CD4-positive, alpha-beta T cell (primary cell): ENCODE measurements around the gene TEX2. TPM values are rescaled to one million over a fixed set of nuclear protein-coding genes. Genes with fewer than 3 reads are reported as not detected.

ENCODE experiments used
- ATAC-seq: fragments of 200-7000 bp; cut with Tn5 transposase; one replicate; pipeline ENCODE4 v1.10.0; 2022; ENCODE audit warnings: mild to moderate bottlenecking; ENCODE audit not compliant: poor library complexity
- CTCF ChIA-PET: fragments of 350-600 bp; sonication (Branson Sonifier 250); formaldehyde crosslinking; loops from one replicate; lab custom pipeline; 2021; ENCODE audit warnings: antibody characterized with exemption, inconsistent platforms; lab: Charles Lee
- POLR2A ChIA-PET: fragments of 350-600 bp; sonication (Branson Sonifier 250); formaldehyde crosslinking; loops from one replicate; lab custom pipeline; 2021; ENCODE audit warnings: antibody characterized with exemption, inconsistent platforms; lab: Charles Lee
- DNase-seq, 14 experiments: peaks; one replicate each; pipeline ENCODE4 v3.0.0-alpha.2; 2013 to 2020; ENCODE audit warnings: mixed read lengths in 2 of 14
- H3K27ac ChIP-seq, 2 donors: one replicate each; pipeline versions ENCODE4 v1.5.1 to v1.7.0; 2013; ENCODE audit warnings: low read length in 2 of 2, low read depth in 1 of 2, mild to moderate bottlenecking in 1 of 2
- H3K27me3 ChIP-seq, 2 experiments: 1 replicate in 1 of 2; 2 replicates in 1 of 2; pipeline versions ENCODE4 v1.6.1 to v1.7.0; 2013; ENCODE audit warnings: low read length in 2 of 2, control low read depth in 1 of 2, mild to moderate bottlenecking in 1 of 2, moderate library complexity in 1 of 2; ENCODE audit not compliant: insufficient read depth in 2 of 2, control insufficient read depth in 1 of 2
- H3K36me3 ChIP-seq: one replicate; pipeline ENCODE4 v1.6.1; 2013; ENCODE audit warnings: low read length, control low read depth; ENCODE audit not compliant: insufficient read depth
- H3K4me1 ChIP-seq: one replicate; pipeline ENCODE4 v1.6.1; 2013; ENCODE audit warnings: low read length, control low read depth; ENCODE audit not compliant: insufficient read depth
- H3K4me3 ChIP-seq: one replicate; pipeline ENCODE4 v1.5.1; 2013; ENCODE audit warnings: mild to moderate bottlenecking, low read length, moderate library complexity
- H3K9me3 ChIP-seq, 2 experiments: 1 replicate in 1 of 2; 2 replicates in 1 of 2; pipeline versions ENCODE4 v1.6.1 to v1.7.0; 2013; ENCODE audit warnings: low read length in 2 of 2, mild to moderate bottlenecking in 2 of 2, control low read depth in 1 of 2, moderate library complexity in 1 of 2; ENCODE audit not compliant: control insufficient read depth in 1 of 2, insufficient read depth in 1 of 2
- H3K27ac Mint-ChIP-seq: one replicate; pipeline ENCODE4 v1.8.0; 2020; ENCODE audit warnings: mixed read lengths
- H3K27me3 Mint-ChIP-seq: one replicate; pipeline ENCODE4 v1.8.0; 2021; ENCODE audit warnings: mixed read lengths
- H3K36me3 Mint-ChIP-seq: one replicate; pipeline ENCODE4 v1.8.0; 2021; ENCODE audit warnings: low read depth, mixed read lengths
- H3K4me1 Mint-ChIP-seq: one replicate; pipeline ENCODE4 v1.8.0; 2021; ENCODE audit warnings: low read depth, mixed read lengths
- H3K4me3 Mint-ChIP-seq: one replicate; pipeline ENCODE4 v1.8.0; 2020; ENCODE audit warnings: mild to moderate bottlenecking, mixed read lengths
- H3K9me3 Mint-ChIP-seq: one replicate; pipeline ENCODE4 v1.8.0; 2020; ENCODE audit warnings: mixed read lengths
- CTCF ChIP-seq: fragments of 200-600 bp; IDR thresholded peaks from one replicate; pipeline ENCODE4 v1.8.0; 2022; ENCODE audit warnings: antibody characterized with exemption, mild to moderate bottlenecking
- intact Hi-C, 2 experiments: fragments of 100-400 bp; cut with DNase I in 1 of 2; cut with micrococcal nuclease in 1 of 2; formaldehyde crosslinking; loops; one replicate each; pipeline versions ENCODE4 v1.15.1 to v1.9.0; 2023 to 2025; cut with DNase I, micrococcal nuclease
- total RNA-seq, 174 experiments: library from RNA in 2 of 174; stranded (reverse) in 2 of 174; gene quantifications; one replicate each; pipeline ENCODE4 v1.2.3 and lab custom pipeline; 2021 to 2026

Gene TEX2
- total RNA-seq, 2 experiments from 2014 or later = 8.6 to 8.9 TPM

- Histone ChIP-seq H3K27me3 (no peaks in the 10 kb centered on the region), H3K4me1 (no peaks in the 10 kb centered on the region), H3K4me3 (no peak overlapping the region), H3K36me3 (peaks cover 28% of the 10 kb centered on the region), H3K27ac (no peak overlapping the region), H3K9me3 (peaks cover 0 to 4% of the 10 kb centered on the region in 2 experiments)
- Mint-ChIP-seq H3K4me3 (no peak overlapping the region), H3K27me3 (no peaks in the 10 kb centered on the region), H3K36me3 (peaks cover 51% of the 10 kb centered on the region), H3K27ac (no peak overlapping the region), H3K4me1 (no peaks in the 10 kb centered on the region), H3K9me3 (peaks cover 2% of the 10 kb centered on the region)
- intact Hi-C loops = no loop called here
- no peak for DNase-seq
- POLR2A ChIA-PET = no interaction called here
- ATAC-seq = no peak
- CTCF ChIA-PET = no interaction called here
- TF ChIP-seq CTCF = no peak
Observed at GRCh38 chr17:64192589-64192988, 70.5 kb downstream of the TEX2 start.

GRCh38 chr17:64190472-64190871 lies 72.6 kb downstream of the TEX2 start:
- ChIA-PET POLR2A (no interaction called here), CTCF (no interaction called here)
- no peak for DNase-seq
- Histone ChIP-seq H3K9me3 (no peaks in the 10 kb centered on the region), H3K27me3 (no peaks in the 10 kb centered on the region), H3K36me3 (peaks cover 31% of the 10 kb centered on the region), H3K4me1 (no peaks in the 10 kb centered on the region), H3K27ac (no peak overlapping the region), H3K4me3 (no peak overlapping the region)
- H3K27me3 Mint-ChIP-seq = no peaks in the 10 kb centered on the region
- no peaks in the 10 kb centered on the region for H3K4me1 Mint-ChIP-seq
- TF ChIP-seq CTCF = no peak
- no peak overlapping the region for H3K4me3 Mint-ChIP-seq
- ATAC-seq = no peak
- H3K9me3 Mint-ChIP-seq = no peaks in the 10 kb centered on the region
- peaks cover 49% of the 10 kb centered on the region for H3K36me3 Mint-ChIP-seq
- intact Hi-C loops = no loop called here
- no peak overlapping the region for H3K27ac Mint-ChIP-seq

- POLR2A ChIA-PET = no interaction called here
- Mint-ChIP-seq H3K9me3 (no peaks in the 10 kb centered on the region), H3K4me3 (no peak overlapping the region), H3K36me3 (peaks cover 38% of the 10 kb centered on the region), H3K4me1 (no peaks in the 10 kb centered on the region), H3K27ac (no peak overlapping the region), H3K27me3 (no peaks in the 10 kb centered on the region)
- intact Hi-C loops = no loop called here
- no peak for TF ChIP-seq CTCF
- CTCF ChIA-PET = no interaction called here
- Histone ChIP-seq H3K36me3 (peaks cover 20% of the 10 kb centered on the region), H3K27ac (no peak overlapping the region), H3K27me3 (no peaks in the 10 kb centered on the region), H3K4me3 (no peak overlapping the region), H3K9me3 (no peaks in the 10 kb centered on the region), H3K4me1 (peaks cover 3% of the 10 kb centered on the region)
- ATAC-seq (no peak), DNase-seq (no peak)
Observed at GRCh38 chr17:64188088-64188487, 75.0 kb downstream of the TEX2 start.
